Measurements from ENCODE around the gene C4BPA. TPM values are rescaled to one million over a fixed set of nuclear protein-coding genes. Genes with fewer than 3 reads are reported as not detected.

C4BPA gene
- polyA plus RNA-seq, 1 of the 3 experiments (the other 2 are of a cell fraction): not detected

GRCh38 chr1:207186503-207186902 is 82.5 kb downstream of the C4BPA start:
- Histone ChIP-seq H3K79me2 (ENCODE audit: insufficient read depth) (no peaks in the 10 kb centered on the region), H3K4me1 (ENCODE audit: control insufficient read depth in 1 of 2, insufficient read depth in 2 of 2, low read depth in 1 of 2, low read length in 1 of 2) (no peaks in the 10 kb centered on the region), H3K27me3 (ENCODE audit: insufficient read depth) (no peaks in the 10 kb centered on the region), H3K27ac (ENCODE audit: low read depth in 2 of 2, low read length in 1 of 2) (no peak overlapping the region), H3K9me3 (no peaks in the 10 kb centered on the region), H3K9ac (no peak overlapping the region), H2AFZ (ENCODE audit: low read depth) (no peak overlapping the region), H3K36me3 (replicated peaks in 1 of 2; ENCODE audit: control insufficient read depth in 1 of 2, insufficient read depth in 2 of 2, low read length in 1 of 2) (no peaks in the 10 kb centered on the region), H4K20me1 (ENCODE audit: insufficient read depth) (no peaks in the 10 kb centered on the region), H3K4me2 (no peak overlapping the region), H3F3A (replicated peaks; ENCODE audit: insufficient read depth) (no peaks in the 10 kb centered on the region), H3K9me2 (no peaks in the 10 kb centered on the region), H3K4me3 (ENCODE audit: low read depth in 2 of 2, low read length in 1 of 2) (no peak overlapping the region)
- no peak for DNase-seq
- TF ChIP-seq TCF12 (IDR thresholded peaks at IDR 0.05) (no peak), RAD21 (IDR thresholded peaks at IDR 0.05; ENCODE audit: low read length) (no peak), CTCF (IDR thresholded peaks at IDR 0.05) (no peak), JUND (IDR thresholded peaks at IDR 0.05) (no peak), MEF2A (IDR thresholded peaks at IDR 0.05; ENCODE audit: borderline replicate concordance, low read depth) (no peak), SIN3A (IDR thresholded peaks at IDR 0.05; ENCODE audit: borderline replicate concordance, low read depth, low read length) (no peak), GATA2 (CRISPR knock-in tag; IDR thresholded peaks at IDR 0.05) (no peak), EZH2phosphoT487 (IDR thresholded peaks at IDR 0.05; ENCODE audit: borderline replicate concordance, low read depth) (no peak), FOXJ3 (CRISPR knock-in tag; IDR thresholded peaks at IDR 0.05) (no peak), GABPA (IDR thresholded peaks at IDR 0.05; ENCODE audit: low read depth) (no peak), NRF1 (IDR thresholded peaks at IDR 0.05; ENCODE audit: low read depth, low read length) (no peak), MXI1 (IDR thresholded peaks at IDR 0.05; ENCODE audit: low read depth, low read length) (no peak)
- TF ChIP-seq, protein P1, sequence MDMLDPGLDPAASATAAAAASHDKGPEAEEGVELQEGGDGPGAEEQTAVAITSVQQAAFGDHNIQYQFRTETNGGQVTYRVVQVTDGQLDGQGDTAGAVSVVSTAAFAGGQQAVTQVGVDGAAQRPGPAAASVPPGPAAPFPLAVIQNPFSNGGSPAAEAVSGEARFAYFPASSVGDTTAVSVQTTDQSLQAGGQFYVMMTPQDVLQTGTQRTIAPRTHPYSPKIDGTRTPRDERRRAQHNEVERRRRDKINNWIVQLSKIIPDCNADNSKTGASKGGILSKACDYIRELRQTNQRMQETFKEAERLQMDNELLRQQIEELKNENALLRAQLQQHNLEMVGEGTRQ (IDR thresholded peaks at IDR 0.05; ENCODE audit: borderline replicate concordance, low read depth, low read length): no peak
- TF ChIP-seq, protein P2, sequence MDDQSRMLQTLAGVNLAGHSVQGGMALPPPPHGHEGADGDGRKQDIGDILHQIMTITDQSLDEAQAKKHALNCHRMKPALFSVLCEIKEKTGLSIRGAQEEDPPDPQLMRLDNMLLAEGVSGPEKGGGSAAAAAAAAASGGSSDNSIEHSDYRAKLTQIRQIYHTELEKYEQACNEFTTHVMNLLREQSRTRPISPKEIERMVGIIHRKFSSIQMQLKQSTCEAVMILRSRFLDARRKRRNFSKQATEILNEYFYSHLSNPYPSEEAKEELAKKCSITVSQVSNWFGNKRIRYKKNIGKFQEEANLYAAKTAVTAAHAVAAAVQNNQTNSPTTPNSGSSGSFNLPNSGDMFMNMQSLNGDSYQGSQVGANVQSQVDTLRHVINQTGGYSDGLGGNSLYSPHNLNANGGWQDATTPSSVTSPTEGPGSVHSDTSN (IDR thresholded peaks at IDR 0.05): no peak
- ChIA-PET CTCF (interaction anchor here (0.9 kb wide), 1 partner anchor 204 kb away, joined by 3 read pairs; no protein-coding TSS in a partner anchor), POLR2A (no interaction called here)
- WGBS (ENCODE audit: low lambda C conversion rate): 18% methylated on average over 1 of the region's 1 CpG

DNA sequence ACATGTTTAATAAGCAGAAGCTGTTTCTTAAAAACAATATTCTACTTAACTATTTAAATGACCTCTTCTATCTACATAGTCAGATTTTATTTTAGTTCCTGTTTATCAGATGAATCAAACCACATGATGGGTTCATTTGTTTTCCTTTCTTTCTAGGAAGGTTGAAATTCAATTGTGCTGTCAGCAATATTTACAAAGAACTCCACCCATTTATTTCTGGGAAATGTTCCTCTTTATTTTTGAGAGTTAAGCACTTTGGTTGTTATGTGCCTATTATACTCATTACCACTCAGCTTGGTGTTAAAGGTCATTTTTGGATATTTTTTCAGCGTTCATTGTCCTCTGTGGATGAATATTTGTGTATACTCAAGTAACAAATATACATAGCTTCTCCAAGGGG is 84.9 kb downstream of the C4BPA start:
- no peaks in the 10 kb centered on the region for H3F3A ChIP-seq (replicated peaks; ENCODE audit: insufficient read depth)
- DNase-seq: no peak
- CTCF ChIA-PET: no interaction called here
- H3K4me3 ChIP-seq (ENCODE audit: low read depth in 2 of 2, low read length in 1 of 2): no peak overlapping the region
- no peak overlapping the region for H3K9ac ChIP-seq
- no peak overlapping the region for H3K27ac ChIP-seq (ENCODE audit: low read depth in 2 of 2, low read length in 1 of 2)
- no peaks in the 10 kb centered on the region for H3K36me3 ChIP-seq (replicated peaks in 1 of 2; ENCODE audit: control insufficient read depth in 1 of 2, insufficient read depth in 2 of 2, low read length in 1 of 2)
- no peak overlapping the region for H2AFZ ChIP-seq (ENCODE audit: low read depth)
- no peaks in the 10 kb centered on the region for H3K4me1 ChIP-seq (ENCODE audit: control insufficient read depth in 1 of 2, insufficient read depth in 2 of 2, low read depth in 1 of 2, low read length in 1 of 2)
- H3K9me2 ChIP-seq: no peaks in the 10 kb centered on the region
- H3K27me3 ChIP-seq (ENCODE audit: insufficient read depth): no peaks in the 10 kb centered on the region
- H3K79me2 ChIP-seq (ENCODE audit: insufficient read depth): no peaks in the 10 kb centered on the region
- no peak overlapping the region for H3K4me2 ChIP-seq
- POLR2A ChIA-PET: no interaction called here
- WGBS (ENCODE audit: low lambda C conversion rate): 2% methylated on average over 1 of the region's 1 CpG
- no peaks in the 10 kb centered on the region for H4K20me1 ChIP-seq (ENCODE audit: insufficient read depth)
- no peaks in the 10 kb centered on the region for H3K9me3 ChIP-seq
- TF ChIP-seq NRF1 (IDR thresholded peaks at IDR 0.05; ENCODE audit: low read depth, low read length) (no peak), SMC3 (IDR thresholded peaks at IDR 0.05; ENCODE audit: low read depth, low read length) (no peak), CTCF (IDR thresholded peaks at IDR 0.05) (no peak), FOSL2 (IDR thresholded peaks at IDR 0.05; ENCODE audit: borderline replicate concordance, low read depth) (no peak), ZBTB33 (IDR thresholded peaks at IDR 0.05; ENCODE audit: borderline replicate concordance, low read depth) (no peak), GABPA (IDR thresholded peaks at IDR 0.05; ENCODE audit: low read depth) (no peak)
- TF ChIP-seq, protein P1 (IDR thresholded peaks at IDR 0.05; ENCODE audit: borderline replicate concordance, low read depth, low read length): no peak
- TF ChIP-seq, protein P3, sequence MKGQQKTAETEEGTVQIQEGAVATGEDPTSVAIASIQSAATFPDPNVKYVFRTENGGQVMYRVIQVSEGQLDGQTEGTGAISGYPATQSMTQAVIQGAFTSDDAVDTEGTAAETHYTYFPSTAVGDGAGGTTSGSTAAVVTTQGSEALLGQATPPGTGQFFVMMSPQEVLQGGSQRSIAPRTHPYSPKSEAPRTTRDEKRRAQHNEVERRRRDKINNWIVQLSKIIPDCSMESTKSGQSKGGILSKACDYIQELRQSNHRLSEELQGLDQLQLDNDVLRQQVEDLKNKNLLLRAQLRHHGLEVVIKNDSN (IDR thresholded peaks at IDR 0.05; ENCODE audit: borderline replicate concordance, low read depth): no peak
